H1 (cell line): ENCODE results near the gene FBN3. TPM values are rescaled to one million over a fixed set of nuclear protein-coding genes. Genes with fewer than 3 reads are reported as not detected.

Source experiments
- CTCF ChIA-PET: fragments of 300-600 bp; sonication (Branson Sonifier 250); formaldehyde crosslinking; loops from one replicate; lab custom pipeline; 2021; ENCODE audit not compliant: partially characterized antibody; lab: Charles Lee
- POLR2A ChIA-PET: fragments of 300-600 bp; sonication (Branson Sonifier 250); formaldehyde crosslinking; loops from one replicate; lab custom pipeline; 2021; ENCODE audit warnings: inconsistent platforms; ENCODE audit not compliant: partially characterized antibody; lab: Charles Lee
- DNase-seq, 2 experiments: peaks; one replicate each; pipeline versions ENCODE4 v3.0.0 to v3.0.0-alpha.2; 2010 to 2022; ENCODE audit warnings: low spot score in 2 of 2, low read depth in 1 of 2, mixed read lengths in 1 of 2
- FAIRE-seq: peaks from 2 replicates; lab custom pipeline; 2011; peaks lifted over from hg19 to GRCh38; lab: Jason Lieb, UNC
- H2AFZ ChIP-seq: 2 replicates; pipeline ENCODE4 v1.8.1; 2012; ENCODE audit warnings: low read length, inconsistent platforms
- H2AK5ac ChIP-seq: 2 replicates; pipeline ENCODE4 v1.6.1; 2013; ENCODE audit warnings: low read depth, low read length
- H2BK120ac ChIP-seq: replicated peaks from 2 replicates; pipeline ENCODE3; 2013; ENCODE audit warnings: low read depth, low read length, inconsistent platforms
- H2BK12ac ChIP-seq: 2 replicates; pipeline ENCODE4 v1.6.1; 2013; ENCODE audit warnings: low read depth, low read length
- H2BK15ac ChIP-seq: 2 replicates; pipeline ENCODE4 v1.6.1; 2013; ENCODE audit warnings: low read length
- H2BK20ac ChIP-seq: 2 replicates; pipeline ENCODE4 v1.6.1; 2013; ENCODE audit warnings: low read length
- H2BK5ac ChIP-seq: 2 replicates; pipeline ENCODE4 v1.6.1; 2013; ENCODE audit warnings: low read depth, low read length
- H3K14ac ChIP-seq: 2 replicates; pipeline ENCODE4 v1.6.1; 2013; ENCODE audit warnings: inconsistent platforms; ENCODE audit not compliant: insufficient read length
- H3K18ac ChIP-seq: 2 replicates; pipeline ENCODE4 v1.6.1; 2013; ENCODE audit warnings: low read length; ENCODE audit errors: extremely low read depth
- H3K23ac ChIP-seq: 2 replicates; pipeline ENCODE4 v1.6.1; 2013; ENCODE audit warnings: inconsistent platforms; ENCODE audit not compliant: insufficient read length
- H3K23me2 ChIP-seq: 2 replicates; pipeline ENCODE4 v1.6.1; 2013; ENCODE audit warnings: low read depth, low read length
- H3K27ac ChIP-seq: 2 replicates; pipeline ENCODE4 v1.6.1; 2011; ENCODE audit warnings: low read depth, low read length, inconsistent platforms
- H3K27me3 ChIP-seq, 4 experiments: replicated peaks in 1 of 4; 1 replicate in 1 of 4; 2 replicates in 3 of 4; pipeline versions ENCODE4 v1.6.1 to v1.8.1; 2011 to 2013; ENCODE audit warnings: low read length in 3 of 4, mild to moderate bottlenecking in 3 of 4, inconsistent platforms in 2 of 4, mixed read lengths in 2 of 4, moderate library complexity in 1 of 4; ENCODE audit not compliant: control insufficient read depth in 3 of 4, insufficient read depth in 3 of 4; ENCODE audit errors: extremely low read depth in 1 of 4
- H3K36me3 ChIP-seq, 4 experiments: 2 replicates each; pipeline versions ENCODE4 v1.6.1 to v1.8.1; 2011 to 2013; ENCODE audit warnings: mild to moderate bottlenecking in 4 of 4, low read length in 3 of 4, moderate library complexity in 2 of 4, control low read depth in 1 of 4, inconsistent platforms in 1 of 4; ENCODE audit not compliant: insufficient read depth in 4 of 4, control insufficient read depth in 2 of 4
- H3K4ac ChIP-seq: replicated peaks from 2 replicates; pipeline ENCODE3; 2013; ENCODE audit warnings: low read length, low read depth, mixed read lengths, inconsistent platforms; ENCODE audit not compliant: insufficient read length
- H3K4me1 ChIP-seq, 4 experiments: replicated peaks in 1 of 4; 1 replicate in 1 of 4; 2 replicates in 3 of 4; pipeline versions ENCODE4 v1.6.1 to v1.8.1; 2011 to 2013; ENCODE audit warnings: low read length in 3 of 4, inconsistent platforms in 2 of 4, mixed read lengths in 1 of 4; ENCODE audit not compliant: insufficient read depth in 4 of 4, control insufficient read depth in 3 of 4
- H3K4me2 ChIP-seq, 2 experiments: 2 replicates each; pipeline versions ENCODE4 v1.6.1 to v1.8.1; 2011 to 2013; ENCODE audit warnings: low read depth in 2 of 2, low read length in 2 of 2, control low read depth in 1 of 2, inconsistent platforms in 1 of 2, mild to moderate bottlenecking in 1 of 2; ENCODE audit not compliant: insufficient read depth in 1 of 2
- H3K4me3 ChIP-seq, 4 experiments: fragments of 200-600, 300-600 bp in 1 of 4; sonication (generic), shearing (Covaris generic), sonication (Bioruptor Twin) in 1 of 4; 2 replicates each; pipeline versions ENCODE4 v1.5.1 to v1.8.1; 2011 to 2016; ENCODE audit warnings: low read length in 4 of 4, low read depth in 3 of 4, control low read depth in 2 of 4, inconsistent platforms in 2 of 4, mild to moderate bottlenecking in 2 of 4, mixed read lengths in 1 of 4, moderate library complexity in 1 of 4; ENCODE audit not compliant: insufficient read depth in 2 of 4; ENCODE audit errors: extremely low read depth in 1 of 4
- H3K56ac ChIP-seq: replicated peaks from 2 replicates; pipeline ENCODE3; 2013; ENCODE audit warnings: low read depth, mild to moderate bottlenecking, mixed read lengths, low read length, inconsistent platforms; ENCODE audit not compliant: insufficient read length
- H3K79me1 ChIP-seq: 2 replicates; pipeline ENCODE4 v1.6.1; 2013; ENCODE audit warnings: low read depth, low read length, control low read depth
- H3K79me2 ChIP-seq, 2 experiments: 2 replicates each; pipeline versions ENCODE4 v1.6.1 to v1.8.1; 2012 to 2013; ENCODE audit warnings: low read length in 2 of 2, mild to moderate bottlenecking in 2 of 2, inconsistent platforms in 1 of 2; ENCODE audit not compliant: insufficient read depth in 2 of 2, control insufficient read depth in 1 of 2
- H3K9ac ChIP-seq, 4 experiments: replicated peaks in 1 of 4; 1 replicate in 1 of 4; 2 replicates in 3 of 4; pipeline versions ENCODE4 v1.6.1 to v1.8.1; 2011 to 2013; ENCODE audit warnings: low read depth in 3 of 4, low read length in 3 of 4, control low read depth in 2 of 4, mild to moderate bottlenecking in 2 of 4, moderate library complexity in 2 of 4, inconsistent platforms in 1 of 4; ENCODE audit errors: extremely low read depth in 1 of 4
- H3K9me3 ChIP-seq, 2 experiments: 2 replicates each; pipeline versions ENCODE4 v1.6.1 to v1.8.1; 2012 to 2013; ENCODE audit warnings: mild to moderate bottlenecking in 2 of 2, moderate library complexity in 2 of 2, control low read depth in 1 of 2, inconsistent platforms in 1 of 2, low read depth in 1 of 2, low read length in 1 of 2, mixed read lengths in 1 of 2; ENCODE audit not compliant: insufficient read depth in 2 of 2
- H4K20me1 ChIP-seq, 2 experiments: replicated peaks in 1 of 2; 2 replicates each; pipeline versions ENCODE3 to v1.8.1; 2011 to 2013; ENCODE audit warnings: inconsistent platforms in 2 of 2, low read length in 2 of 2, mild to moderate bottlenecking in 1 of 2; ENCODE audit not compliant: insufficient read depth in 2 of 2, control insufficient read depth in 1 of 2
- H4K5ac ChIP-seq: 2 replicates; pipeline ENCODE4 v1.6.1; 2013; ENCODE audit warnings: low read length, low read depth, mixed read lengths, inconsistent platforms; ENCODE audit not compliant: insufficient read length
- H4K8ac ChIP-seq: 2 replicates; pipeline ENCODE4 v1.8.0; 2013; ENCODE audit warnings: mild to moderate bottlenecking, moderate library complexity, low read length, inconsistent platforms; ENCODE audit not compliant: insufficient read depth; ENCODE audit errors: extremely low read depth
- H4K91ac ChIP-seq: replicated peaks from 2 replicates; pipeline ENCODE3; 2013; ENCODE audit warnings: low read length, mixed read lengths, inconsistent platforms; ENCODE audit not compliant: insufficient read length
- BCL11A ChIP-seq, 2 experiments: IDR thresholded peaks; one replicate each; pipeline ENCODE4 v1.6.1; 2011; ENCODE audit warnings: low read depth in 2 of 2, low read length in 2 of 2, mild to moderate bottlenecking in 2 of 2
- CEBPB ChIP-seq: IDR thresholded peaks from 2 replicates; pipeline ENCODE4 v1.6.1; 2012; ENCODE audit warnings: low read depth, low read length
- CREB1 ChIP-seq: IDR thresholded peaks from 2 replicates; pipeline ENCODE4 v1.6.1; 2012; ENCODE audit warnings: inconsistent platforms
- FOSL1 ChIP-seq: IDR thresholded peaks from 2 replicates; pipeline ENCODE4 v1.6.1; 2011; ENCODE audit warnings: mild to moderate bottlenecking, low read depth, low read length, moderate library complexity; ENCODE audit not compliant: insufficient read depth
- GABPA ChIP-seq: IDR thresholded peaks from 2 replicates; pipeline ENCODE4 v1.6.1; 2011; ENCODE audit warnings: mild to moderate bottlenecking, low read length, moderate library complexity, borderline replicate concordance; ENCODE audit not compliant: insufficient read depth
- MAFK ChIP-seq: IDR thresholded peaks from 2 replicates; pipeline ENCODE4 v1.6.1; 2012; ENCODE audit warnings: low read depth, mild to moderate bottlenecking, improper control_type of control experiment, low read length
- RFX5 ChIP-seq: IDR thresholded peaks from 2 replicates; pipeline ENCODE4 v1.6.1; 2011; ENCODE audit warnings: low read depth, low read length, improper control_type of control experiment, borderline replicate concordance
- YY1 ChIP-seq: IDR thresholded peaks from 2 replicates; pipeline ENCODE4 v1.6.1; 2011; ENCODE audit warnings: low read depth, mild to moderate bottlenecking, low read length
- ZNF274 ChIP-seq: IDR thresholded peaks from 2 replicates; pipeline ENCODE4 v1.7.0; 2012; ENCODE audit warnings: low read length, borderline replicate concordance; ENCODE audit errors: extremely low read depth
- WGBS, 2 experiments: shearing (Covaris generic) in 1 of 2; methylation state at CpG; one replicate each; pipeline versions ENCODE4 v1.1.6 to v1.1.7; 2013 to 2015; ENCODE audit warnings: low lambda C conversion rate in 2 of 2, mixed read lengths in 2 of 2, inconsistent platforms in 1 of 2, low coverage in 1 of 2, missing lambda C conversion rate in 1 of 2; ENCODE audit not compliant: insufficient replicate concordance in 2 of 2, insufficient coverage in 1 of 2, insufficient read length in 1 of 2; ENCODE audit errors: extremely low coverage in 1 of 2, missing lambda C conversion rate in 1 of 2; 5-methylcytosine and 5-hydroxymethylcytosine counted together
- polyA plus RNA-seq, 7 experiments: library from polyadenylated mRNA; depleted of rRNA in 3 of 7; stranded (reverse) in 5 of 7; unstranded in 2 of 7; fragments of >200 nt in 5 of 7; fragments of 200-250 nt in 2 of 7; gene quantifications; 1 replicate in 5 of 7; 2 replicates in 1 of 7; 4 replicates in 1 of 7; pipeline versions ENCODE4 v1.2.1 to v1.2.3, GENCODE V29; 2011 to 2013; ENCODE audit warnings: missing spikeins in 2 of 7, mixed read lengths in 2 of 7
- total RNA-seq: library from RNA; stranded (reverse); fragmentation: NEBNext Ultra II Directional; extraction: Animal tissue kit (Norgen Biotek cat#: 25700); gene quantifications from 2 replicates; pipeline ENCODE4 v1.2.1, GENCODE V29; 2021
- TF ChIP-seq, protein P1 (sequence below), 3 experiments: IDR thresholded peaks; 1 replicate in 2 of 3; 2 replicates in 1 of 3; pipeline versions ENCODE4 v1.5.1 to v1.6.1; 2011; ENCODE audit warnings: low read length in 3 of 3, mild to moderate bottlenecking in 3 of 3, inconsistent platforms in 2 of 3, low read depth in 1 of 3, moderate library complexity in 1 of 3; ENCODE audit not compliant: insufficient read depth in 1 of 3; ENCODE audit errors: control extremely low read depth in 1 of 3
- TF ChIP-seq, protein P2 (sequence below): IDR thresholded peaks from 2 replicates; pipeline ENCODE4 v1.6.1; 2011; ENCODE audit warnings: low read depth, mild to moderate bottlenecking, low read length; ENCODE audit not compliant: insufficient read depth

The FBN3 gene
- total and polyA plus RNA-seq, 2 of the 8 experiments (the other 6 are each of a cell fraction or from before 2014, with no cell fraction given) = 37.1 to 38.7 TPM

DNA sequence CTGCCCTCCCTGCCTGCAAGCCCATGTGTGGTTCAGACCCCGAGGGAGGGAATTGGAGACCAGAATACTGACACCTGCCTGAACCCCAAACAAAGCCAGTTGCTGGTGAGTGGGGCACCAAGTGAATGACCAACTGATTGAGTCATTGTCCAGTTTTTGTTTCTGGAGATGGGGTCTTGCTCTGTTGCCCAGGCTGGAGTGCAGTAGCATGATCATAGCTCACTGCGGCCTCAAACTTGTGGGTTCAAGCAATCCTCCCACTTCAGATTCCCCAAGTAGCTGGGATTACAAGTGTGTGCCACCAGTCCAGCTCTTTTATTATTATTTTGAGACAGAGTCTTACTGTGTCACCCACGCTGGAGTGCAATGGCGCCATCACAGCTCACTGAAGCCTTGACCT, 92.9 kb downstream of the FBN3 start:
- Histone ChIP-seq H3K27me3 (no peaks in the 10 kb centered on the region), H2BK20ac (no peak overlapping the region), H3K9ac (no peak overlapping the region), H3K79me2 (no peaks in the 10 kb centered on the region), H4K8ac (no peak overlapping the region), H2BK120ac (no peak overlapping the region), H3K4me1 (peaks cover 2 to 18% (median 7%) of the 10 kb centered on the region in 4 experiments; a peak in 6 of 7 replicates), H3K4ac (no peak overlapping the region), H2BK5ac (no peak overlapping the region), H3K27ac (no peak overlapping the region), H3K23ac (no peak overlapping the region), H3K4me2 (no peak overlapping the region), H3K56ac (no peak overlapping the region), H2AK5ac (no peak overlapping the region), H2BK15ac (no peak overlapping the region), H2AFZ (no peak overlapping the region), H4K20me1 (no peaks in the 10 kb centered on the region), H3K79me1 (no peaks in the 10 kb centered on the region), H3K18ac (no peak overlapping the region), H3K36me3 (no peaks in the 10 kb centered on the region), H4K5ac (no peak overlapping the region), H3K23me2 (no peaks in the 10 kb centered on the region), H3K14ac (no peak overlapping the region), H3K9me3 (no peaks in the 10 kb centered on the region), H3K4me3 (no peak overlapping the region), H2BK12ac (no peak overlapping the region), H4K91ac (no peak overlapping the region)
- DNase-seq (no peak), FAIRE-seq (no peak)
- POLR2A ChIA-PET = interaction anchor here (1.3 to 3.3 kb wide), 5 partner anchors 10 to 114 kb away, joined by 3 to 14 read pairs (median 8); partner anchors contain the start of gene ELAVL1
- CTCF ChIA-PET = interaction anchor here (0.6 to 4.8 kb wide), 9 partner anchors 12 to 112 kb away, joined by 3 to 39 read pairs (median 4); no protein-coding TSS in a partner anchor
- WGBS, 2 experiments = 83% methylated on average over 4 of the region's 4 CpGs; no CpG with 5 or more reads in 1 of the 2 experiments
- TF ChIP-seq BCL11A (IDR thresholded peaks at IDR 0.05; ENCODE audit: low read depth in 2 of 2, low read length in 2 of 2) = no peak
- no peak for TF ChIP-seq CEBPB
- TF ChIP-seq, protein P1, sequence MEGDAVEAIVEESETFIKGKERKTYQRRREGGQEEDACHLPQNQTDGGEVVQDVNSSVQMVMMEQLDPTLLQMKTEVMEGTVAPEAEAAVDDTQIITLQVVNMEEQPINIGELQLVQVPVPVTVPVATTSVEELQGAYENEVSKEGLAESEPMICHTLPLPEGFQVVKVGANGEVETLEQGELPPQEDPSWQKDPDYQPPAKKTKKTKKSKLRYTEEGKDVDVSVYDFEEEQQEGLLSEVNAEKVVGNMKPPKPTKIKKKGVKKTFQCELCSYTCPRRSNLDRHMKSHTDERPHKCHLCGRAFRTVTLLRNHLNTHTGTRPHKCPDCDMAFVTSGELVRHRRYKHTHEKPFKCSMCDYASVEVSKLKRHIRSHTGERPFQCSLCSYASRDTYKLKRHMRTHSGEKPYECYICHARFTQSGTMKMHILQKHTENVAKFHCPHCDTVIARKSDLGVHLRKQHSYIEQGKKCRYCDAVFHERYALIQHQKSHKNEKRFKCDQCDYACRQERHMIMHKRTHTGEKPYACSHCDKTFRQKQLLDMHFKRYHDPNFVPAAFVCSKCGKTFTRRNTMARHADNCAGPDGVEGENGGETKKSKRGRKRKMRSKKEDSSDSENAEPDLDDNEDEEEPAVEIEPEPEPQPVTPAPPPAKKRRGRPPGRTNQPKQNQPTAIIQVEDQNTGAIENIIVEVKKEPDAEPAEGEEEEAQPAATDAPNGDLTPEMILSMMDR (IDR thresholded peaks at IDR 0.05; ENCODE audit: control extremely low read depth in 1 of 3, insufficient read depth in 1 of 3, low read depth in 1 of 3, low read length in 3 of 3) = no peak
- no peak for TF ChIP-seq MAFK
- TF ChIP-seq YY1 = no peak
- TF ChIP-seq, protein P2, sequence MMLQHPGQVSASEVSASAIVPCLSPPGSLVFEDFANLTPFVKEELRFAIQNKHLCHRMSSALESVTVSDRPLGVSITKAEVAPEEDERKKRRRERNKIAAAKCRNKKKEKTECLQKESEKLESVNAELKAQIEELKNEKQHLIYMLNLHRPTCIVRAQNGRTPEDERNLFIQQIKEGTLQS = no peak
- TF ChIP-seq FOSL1 = no peak
- no peak for TF ChIP-seq CREB1
- TF ChIP-seq ZNF274 = no peak
- no peak for TF ChIP-seq GABPA
- no peak for TF ChIP-seq RFX5
